Endometrial microvascular endothelial cells (primary cell): Measurements from ENCODE around the gene ADCK2. TPM values are rescaled to one million over a fixed set of nuclear protein-coding genes. Genes with fewer than 3 reads are reported as not detected.
"Not testable (repeated sequence)": the region's sequence is repeated elsewhere in the genome, so short reads cannot be mapped to it uniquely, and the experiment has no call there.

Source experiments
- in situ Hi-C: cut with HindIII; loops from 2 replicates; pipeline ENCODE4 v1.10.0; 2017; ENCODE audit warnings: low sequenced_read_pairs, low pct_unique_long_range_greater_than_20kb; ENCODE audit errors: inconsistent ontology term
- total RNA-seq: library from RNA; depleted of rRNA; stranded (reverse); fragments of >200 nt; gene quantifications from one replicate; pipeline ENCODE4 v1.2.3, GENCODE V29; 2015; ENCODE audit errors: inconsistent ontology term

Gene ADCK2
- total RNA-seq, 1 donor from 2014 or later: 24.3 TPM

- in situ Hi-C loops: not testable (repeated sequence)
These were observed 28.0 kb upstream of the ADCK2 start for GRCh38 chr7:140644761-140645160.

DNA sequence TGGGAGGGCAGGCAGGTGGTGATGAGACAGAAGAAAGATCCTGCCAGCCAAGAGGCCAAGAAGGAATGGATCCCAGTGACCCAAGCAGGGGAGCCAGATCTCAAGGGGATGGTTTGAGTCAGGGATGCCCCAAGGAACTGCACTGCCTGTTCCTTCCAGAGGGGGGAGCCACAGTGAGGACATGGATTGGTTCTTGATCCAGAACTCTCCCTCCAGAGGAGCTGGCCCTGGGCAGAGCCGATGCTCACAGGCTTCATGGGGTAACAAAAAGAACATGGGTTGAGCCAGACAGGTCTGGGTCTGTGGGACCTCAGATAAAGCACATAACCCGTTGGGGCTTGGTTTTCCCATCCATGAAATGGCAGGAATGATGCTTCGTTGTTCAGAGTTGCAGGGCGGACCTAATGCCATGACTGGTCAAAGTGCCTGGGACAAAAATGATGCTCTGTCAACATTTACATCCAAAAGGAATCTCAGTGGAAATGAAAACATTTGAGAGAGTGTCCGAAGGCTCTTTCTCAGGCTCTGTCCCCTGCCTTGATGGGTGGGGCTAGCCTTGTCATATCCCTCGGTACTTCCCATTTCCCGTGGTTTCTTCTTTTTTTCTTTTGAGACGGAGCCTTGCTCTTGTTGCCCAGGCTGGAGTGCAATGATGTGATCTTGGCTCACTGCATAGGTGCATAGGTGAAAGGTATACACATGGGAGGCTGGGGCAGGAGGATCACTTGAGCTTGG, 27.4 kb upstream of the ADCK2 start:
- in situ Hi-C loops: no loop called here

DNA sequence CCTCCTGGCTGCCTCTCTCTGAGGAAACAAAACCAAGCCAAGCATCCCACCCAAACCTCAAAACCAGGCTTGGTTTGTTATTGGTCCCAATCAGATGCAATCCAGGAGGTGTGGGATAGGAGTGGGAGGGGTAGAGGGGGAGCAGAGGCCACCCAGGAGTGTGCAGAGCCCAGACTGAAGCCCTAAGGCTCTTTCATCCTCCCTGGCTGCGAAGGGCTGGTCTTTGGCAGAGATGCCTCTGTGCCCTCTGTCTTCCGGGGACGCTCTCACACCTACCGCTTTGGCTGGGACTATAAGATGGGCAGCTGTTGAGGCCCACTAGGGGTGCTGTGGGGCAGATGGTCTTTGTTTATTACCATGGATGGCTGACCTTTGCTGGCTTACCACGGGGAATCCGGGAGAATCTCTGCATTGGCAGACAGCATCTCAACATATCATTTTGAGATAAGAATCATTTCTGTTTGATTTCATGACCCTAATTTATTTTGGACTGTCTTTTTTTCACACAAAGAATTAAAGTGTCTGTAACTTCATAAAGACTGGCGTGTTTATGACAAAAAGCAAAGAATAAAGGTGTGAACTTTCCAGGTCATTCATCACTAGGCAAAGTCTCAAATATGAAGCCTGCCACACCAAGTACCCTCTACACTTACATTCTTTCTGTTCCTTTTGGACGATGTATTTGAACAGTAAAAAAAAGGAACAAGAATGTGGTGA, 25.7 kb upstream of the ADCK2 start:
- in situ Hi-C loops: no loop called here

DNA sequence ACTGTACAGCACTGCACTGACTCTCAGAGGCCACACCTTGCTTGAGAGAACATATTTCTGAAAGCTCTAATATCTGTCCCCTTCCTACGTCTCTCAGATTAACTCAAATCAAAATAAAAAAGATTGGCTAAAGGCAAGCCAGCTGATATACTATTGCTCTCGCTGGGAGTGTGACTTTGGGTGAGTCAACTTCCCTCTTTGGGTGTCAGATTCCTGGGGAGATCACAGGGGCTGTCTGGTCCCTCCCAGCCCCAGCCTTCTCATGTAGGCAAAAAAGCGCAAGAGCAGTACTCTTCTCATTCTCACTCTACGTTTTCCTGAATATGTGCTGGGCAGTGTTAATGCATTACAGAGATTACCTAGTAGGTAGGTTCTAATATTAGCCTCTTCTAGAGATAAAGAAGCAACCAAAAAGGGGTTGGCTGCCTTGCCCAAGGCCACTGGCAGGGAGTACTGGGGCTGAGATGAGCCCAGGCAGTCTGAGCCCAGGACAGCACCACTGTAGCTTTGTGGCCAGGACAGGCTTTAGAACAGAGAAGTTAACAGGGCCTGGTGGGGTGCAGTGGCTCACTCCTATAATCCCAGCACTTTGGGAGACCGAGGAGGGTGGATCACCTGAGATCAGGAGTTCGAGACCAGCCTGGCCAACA, 23.1 kb upstream of the ADCK2 start:
- in situ Hi-C loops: no loop called here

DNA sequence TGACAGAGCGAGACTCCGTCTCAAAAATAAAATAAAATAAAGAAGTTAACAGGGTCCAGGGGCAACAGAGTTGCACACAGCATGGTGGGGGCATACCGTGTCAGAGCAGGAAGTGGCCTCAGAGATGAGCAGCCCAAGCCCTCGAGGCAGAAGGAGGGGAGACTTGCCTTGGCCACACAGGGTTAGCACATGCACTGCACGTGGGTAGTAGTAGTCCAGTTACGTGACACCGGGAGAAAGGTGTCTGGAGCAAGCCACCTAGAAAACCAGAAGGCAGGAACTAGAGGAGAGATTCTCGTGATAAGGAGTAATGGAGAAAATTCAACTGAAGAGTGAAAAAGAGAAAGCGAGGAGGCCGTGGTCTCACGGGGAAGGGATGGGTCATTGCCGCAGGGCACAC, 22.4 kb upstream of the ADCK2 start:
- in situ Hi-C loops: no loop called here

GRCh38 chr7:140653319-140654108, 19.2 kb upstream of the ADCK2 start:
- in situ Hi-C loops: no loop called here

DNA sequence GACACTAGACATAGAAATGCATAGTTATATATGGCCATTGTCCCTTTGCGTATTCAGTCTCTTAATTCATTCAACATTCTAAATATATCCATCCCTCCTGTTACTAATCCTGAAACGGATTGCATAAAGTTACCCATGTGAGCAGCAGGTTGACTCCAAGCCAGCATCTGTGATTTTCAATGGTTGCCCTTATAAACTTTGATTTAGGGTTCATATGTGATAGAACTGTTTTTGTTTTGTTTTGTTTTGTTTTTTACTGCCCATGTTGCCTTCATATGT, 18.7 kb upstream of the ADCK2 start:
- in situ Hi-C loops: no loop called here

DNA sequence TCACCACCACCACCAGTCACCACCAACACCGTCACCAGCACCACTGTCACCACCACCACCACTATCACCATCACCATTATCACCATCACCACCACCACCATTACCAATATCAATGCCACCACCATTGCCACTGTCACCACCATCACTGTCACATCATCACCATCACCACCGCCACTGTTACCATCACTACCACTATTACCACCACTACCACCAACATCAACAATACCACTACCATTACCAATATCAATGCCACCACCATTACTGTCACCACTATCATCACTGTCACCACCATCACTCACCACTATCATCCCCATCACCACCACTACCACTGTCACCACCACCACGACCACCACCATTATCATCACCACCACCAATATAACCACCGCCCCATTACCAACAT, 18.1 kb upstream of the ADCK2 start:
- in situ Hi-C loops: no loop called here

- in situ Hi-C loops: no loop called here
These were observed 17.0 kb upstream of the ADCK2 start for GRCh38 chr7:140655511-140656408.

- in situ Hi-C loops: no loop called here
These were observed 15.9 kb upstream of the ADCK2 start for GRCh38 chr7:140656548-140657515.

GRCh38 chr7:140657891-140658290, 14.9 kb upstream of the ADCK2 start:
- in situ Hi-C loops: no loop called here

GRCh38 chr7:140659856-140660255, 12.9 kb upstream of the ADCK2 start:
- in situ Hi-C loops: no loop called here

- in situ Hi-C loops: no loop called here
These were observed 11.6 kb upstream of the ADCK2 start for GRCh38 chr7:140661124-140661523.

- in situ Hi-C loops: not testable (repeated sequence)
These were observed 9.8 kb upstream of the ADCK2 start for GRCh38 chr7:140662938-140663337.

DNA sequence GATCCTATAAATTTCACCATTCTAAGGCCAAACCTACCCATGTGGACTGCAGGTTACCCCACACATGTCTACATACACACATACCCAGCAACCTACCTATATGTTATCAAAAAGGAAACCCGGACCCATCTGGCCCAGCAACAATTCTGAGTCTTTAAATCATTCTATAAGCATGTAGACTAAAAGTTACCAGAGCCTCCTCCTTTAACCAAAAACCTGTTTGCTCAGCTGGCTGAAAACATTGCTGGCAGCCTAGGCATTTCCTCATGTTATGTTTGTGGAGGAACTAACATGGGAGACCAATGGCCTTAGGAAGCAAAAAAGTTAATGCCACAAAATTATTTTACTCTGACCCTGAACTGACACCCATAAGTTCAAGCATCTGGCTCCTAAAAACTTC, 5.3 kb upstream of the ADCK2 start:
- in situ Hi-C loops: no loop called here

DNA sequence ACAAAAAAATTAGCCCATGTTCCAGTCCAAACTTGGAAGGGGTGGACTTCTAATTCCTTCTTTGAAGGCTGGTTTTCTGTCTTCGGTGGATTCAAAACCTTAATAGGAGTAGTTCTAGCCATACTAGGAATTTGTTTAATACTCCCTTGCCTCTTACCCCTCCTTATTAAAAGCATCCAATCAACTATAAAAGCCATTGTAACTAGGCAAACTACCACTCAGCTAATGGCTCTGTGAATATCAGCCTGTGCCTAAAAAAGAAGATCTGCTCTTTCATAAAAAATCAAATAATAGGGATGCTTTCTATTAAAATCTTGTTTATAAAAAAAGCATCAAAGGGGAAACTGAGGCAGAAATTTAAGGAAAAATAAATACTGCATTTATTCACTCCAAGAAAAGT, 4.1 kb upstream of the ADCK2 start:
- in situ Hi-C loops: no loop called here

DNA sequence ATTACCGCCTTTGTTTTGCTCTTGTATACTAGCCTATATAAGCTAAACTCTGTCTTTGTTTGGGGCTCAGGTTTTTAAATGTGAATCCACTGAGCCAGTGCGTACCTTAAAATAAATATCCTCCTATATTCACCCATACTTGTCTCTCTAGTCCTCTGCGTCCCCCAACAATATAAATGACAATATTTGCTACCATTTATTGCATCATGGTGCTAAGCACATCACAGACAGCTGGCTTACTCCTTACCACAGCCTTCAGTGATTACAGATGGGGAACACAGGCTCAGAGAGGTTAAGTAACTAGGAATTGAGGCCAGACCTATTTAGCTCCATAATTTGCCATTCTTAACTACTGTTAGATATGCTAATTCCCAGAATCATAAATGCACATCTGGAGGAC, 3.4 kb upstream of the ADCK2 start:
- in situ Hi-C loops: no loop called here

DNA sequence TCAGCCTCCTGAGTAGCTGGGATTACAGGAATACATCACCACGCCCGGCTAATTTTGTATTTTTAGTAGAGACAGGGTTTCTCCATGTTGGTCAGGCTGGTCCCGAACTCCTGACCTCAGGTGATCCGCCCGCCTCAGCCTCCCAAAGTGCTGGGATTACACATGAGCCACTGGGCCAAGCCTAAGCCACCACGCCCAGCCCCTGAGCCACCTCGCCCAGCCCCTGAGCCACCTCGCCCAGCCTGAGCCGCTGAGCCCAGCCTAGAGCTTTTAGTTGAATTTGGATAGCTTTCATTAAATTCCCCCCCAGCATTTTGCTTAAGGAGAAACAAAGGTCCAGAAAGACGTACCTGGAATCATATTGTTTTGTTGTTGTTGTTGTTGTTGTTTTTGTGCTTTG, 2.9 kb upstream of the ADCK2 start:
- in situ Hi-C loops: not testable (repeated sequence)
